ENCODE data around the gene BMERB1. TPM values are rescaled to one million over a fixed set of nuclear protein-coding genes. Genes with fewer than 3 reads are reported as not detected.
"Not testable (repeated sequence)": the region's sequence is repeated elsewhere in the genome, so short reads cannot be mapped to it uniquely, and the experiment has no call there.

BMERB1 gene
- total and polyA plus RNA-seq, 2 experiments from 2014 or later, result 17.3 to 28.1 TPM

GRCh38 chr16:15476971-15477370, 42.6 kb downstream of the BMERB1 start:
- H2AFZ ChIP-seq; ATAC-seq; H3K27ac ChIP-seq (ENCODE audit: low read depth); H3K4me3 ChIP-seq; H3K27ac Mint-ChIP-seq; H3K4me3 Mint-ChIP-seq; H3K4me1 ChIP-seq (ENCODE audit: insufficient read depth); H3K36me3 ChIP-seq (ENCODE audit: insufficient read depth); H3K27me3 Mint-ChIP-seq (ENCODE audit: insufficient read depth, low read depth, poor library complexity); H3F3A ChIP-seq (replicated peaks; ENCODE audit: low read depth); H3K79me2 ChIP-seq (replicated peaks; ENCODE audit: insufficient read depth); H3K4me2 ChIP-seq; DNase-seq (ENCODE audit: low spot score); H3K27me3 ChIP-seq (ENCODE audit: insufficient read depth); H3K9me2 ChIP-seq (ENCODE audit: insufficient read depth); H3K4me1 Mint-ChIP-seq; H4K20me1 ChIP-seq (replicated peaks; ENCODE audit: insufficient read depth): not testable (repeated sequence)
- peaks cover 18% of the 10 kb centered on the region; the same call in 2 of the 3 replicates for H3K36me3 Mint-ChIP-seq (ENCODE audit: low read depth)
- H3K9me3 Mint-ChIP-seq, result peaks cover 16% of the 10 kb centered on the region

GRCh38 chr16:15477802-15478201, 43.4 kb downstream of the BMERB1 start:
- H3F3A ChIP-seq (replicated peaks; ENCODE audit: low read depth), result no peaks in the 10 kb centered on the region
- Mint-ChIP-seq H3K27me3 (ENCODE audit: insufficient read depth, low read depth, poor library complexity) (peaks cover 4% of the 10 kb centered on the region), H3K36me3 (ENCODE audit: low read depth) (peaks cover 18% of the 10 kb centered on the region; the same call in 2 of the 3 replicates), H3K27ac (no peak overlapping the region), H3K9me3 (peaks cover 16% of the 10 kb centered on the region), H3K4me3 (no peak overlapping the region), H3K4me1 (peaks cover 6% of the 10 kb centered on the region; the same call in 2 of the 3 replicates)
- H3K4me3 ChIP-seq, result no peak overlapping the region
- DNase-seq (ENCODE audit: low spot score) (no peak), ATAC-seq (no peak)
- H4K20me1 ChIP-seq (replicated peaks; ENCODE audit: insufficient read depth), result no peaks in the 10 kb centered on the region
- peaks cover 7% of the 10 kb centered on the region; the same call in 1 of the 2 replicates for H3K79me2 ChIP-seq (replicated peaks; ENCODE audit: insufficient read depth)
- H2AFZ ChIP-seq, result no peak overlapping the region
- H3K36me3 ChIP-seq (ENCODE audit: insufficient read depth), result no peaks in the 10 kb centered on the region
- no peaks in the 10 kb centered on the region for H3K9me2 ChIP-seq (ENCODE audit: insufficient read depth)
- H3K4me2 ChIP-seq, result no peak overlapping the region
- H3K27me3 ChIP-seq (ENCODE audit: insufficient read depth), result no peaks in the 10 kb centered on the region
- no peak overlapping the region for H3K27ac ChIP-seq (ENCODE audit: low read depth)
- H3K4me1 ChIP-seq (ENCODE audit: insufficient read depth), result no peaks in the 10 kb centered on the region
- TF ChIP-seq ZNF331 (CRISPR knock-in tag; IDR thresholded peaks at IDR 0.05; ENCODE audit: low read depth) (no peak), EZH2 (IDR thresholded peaks at IDR 0.05; ENCODE audit: low read depth, unreplicated experiment) (no peak), ZNF114 (CRISPR knock-in tag; IDR thresholded peaks at IDR 0.05) (no peak), POLR2AphosphoS5 (IDR thresholded peaks at IDR 0.05; ENCODE audit: low read depth) (no peak), JUNB (IDR thresholded peaks at IDR 0.05; ENCODE audit: unreplicated experiment) (no peak), REST (IDR thresholded peaks at IDR 0.05; ENCODE audit: unreplicated experiment) (no peak), CREB1 (CRISPR knock-in tag; IDR thresholded peaks at IDR 0.05; ENCODE audit: low read depth) (no peak), NANOG (IDR thresholded peaks at IDR 0.05; ENCODE audit: borderline replicate concordance) (no peak), EZH2phosphoT487 (IDR thresholded peaks at IDR 0.05; ENCODE audit: unreplicated experiment) (no peak)
- TF ChIP-seq, protein P1, sequence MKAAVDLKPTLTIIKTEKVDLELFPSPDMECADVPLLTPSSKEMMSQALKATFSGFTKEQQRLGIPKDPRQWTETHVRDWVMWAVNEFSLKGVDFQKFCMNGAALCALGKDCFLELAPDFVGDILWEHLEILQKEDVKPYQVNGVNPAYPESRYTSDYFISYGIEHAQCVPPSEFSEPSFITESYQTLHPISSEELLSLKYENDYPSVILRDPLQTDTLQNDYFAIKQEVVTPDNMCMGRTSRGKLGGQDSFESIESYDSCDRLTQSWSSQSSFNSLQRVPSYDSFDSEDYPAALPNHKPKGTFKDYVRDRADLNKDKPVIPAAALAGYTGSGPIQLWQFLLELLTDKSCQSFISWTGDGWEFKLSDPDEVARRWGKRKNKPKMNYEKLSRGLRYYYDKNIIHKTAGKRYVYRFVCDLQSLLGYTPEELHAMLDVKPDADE (IDR thresholded peaks at IDR 0.05), result no peak
- TF ChIP-seq, protein P2, sequence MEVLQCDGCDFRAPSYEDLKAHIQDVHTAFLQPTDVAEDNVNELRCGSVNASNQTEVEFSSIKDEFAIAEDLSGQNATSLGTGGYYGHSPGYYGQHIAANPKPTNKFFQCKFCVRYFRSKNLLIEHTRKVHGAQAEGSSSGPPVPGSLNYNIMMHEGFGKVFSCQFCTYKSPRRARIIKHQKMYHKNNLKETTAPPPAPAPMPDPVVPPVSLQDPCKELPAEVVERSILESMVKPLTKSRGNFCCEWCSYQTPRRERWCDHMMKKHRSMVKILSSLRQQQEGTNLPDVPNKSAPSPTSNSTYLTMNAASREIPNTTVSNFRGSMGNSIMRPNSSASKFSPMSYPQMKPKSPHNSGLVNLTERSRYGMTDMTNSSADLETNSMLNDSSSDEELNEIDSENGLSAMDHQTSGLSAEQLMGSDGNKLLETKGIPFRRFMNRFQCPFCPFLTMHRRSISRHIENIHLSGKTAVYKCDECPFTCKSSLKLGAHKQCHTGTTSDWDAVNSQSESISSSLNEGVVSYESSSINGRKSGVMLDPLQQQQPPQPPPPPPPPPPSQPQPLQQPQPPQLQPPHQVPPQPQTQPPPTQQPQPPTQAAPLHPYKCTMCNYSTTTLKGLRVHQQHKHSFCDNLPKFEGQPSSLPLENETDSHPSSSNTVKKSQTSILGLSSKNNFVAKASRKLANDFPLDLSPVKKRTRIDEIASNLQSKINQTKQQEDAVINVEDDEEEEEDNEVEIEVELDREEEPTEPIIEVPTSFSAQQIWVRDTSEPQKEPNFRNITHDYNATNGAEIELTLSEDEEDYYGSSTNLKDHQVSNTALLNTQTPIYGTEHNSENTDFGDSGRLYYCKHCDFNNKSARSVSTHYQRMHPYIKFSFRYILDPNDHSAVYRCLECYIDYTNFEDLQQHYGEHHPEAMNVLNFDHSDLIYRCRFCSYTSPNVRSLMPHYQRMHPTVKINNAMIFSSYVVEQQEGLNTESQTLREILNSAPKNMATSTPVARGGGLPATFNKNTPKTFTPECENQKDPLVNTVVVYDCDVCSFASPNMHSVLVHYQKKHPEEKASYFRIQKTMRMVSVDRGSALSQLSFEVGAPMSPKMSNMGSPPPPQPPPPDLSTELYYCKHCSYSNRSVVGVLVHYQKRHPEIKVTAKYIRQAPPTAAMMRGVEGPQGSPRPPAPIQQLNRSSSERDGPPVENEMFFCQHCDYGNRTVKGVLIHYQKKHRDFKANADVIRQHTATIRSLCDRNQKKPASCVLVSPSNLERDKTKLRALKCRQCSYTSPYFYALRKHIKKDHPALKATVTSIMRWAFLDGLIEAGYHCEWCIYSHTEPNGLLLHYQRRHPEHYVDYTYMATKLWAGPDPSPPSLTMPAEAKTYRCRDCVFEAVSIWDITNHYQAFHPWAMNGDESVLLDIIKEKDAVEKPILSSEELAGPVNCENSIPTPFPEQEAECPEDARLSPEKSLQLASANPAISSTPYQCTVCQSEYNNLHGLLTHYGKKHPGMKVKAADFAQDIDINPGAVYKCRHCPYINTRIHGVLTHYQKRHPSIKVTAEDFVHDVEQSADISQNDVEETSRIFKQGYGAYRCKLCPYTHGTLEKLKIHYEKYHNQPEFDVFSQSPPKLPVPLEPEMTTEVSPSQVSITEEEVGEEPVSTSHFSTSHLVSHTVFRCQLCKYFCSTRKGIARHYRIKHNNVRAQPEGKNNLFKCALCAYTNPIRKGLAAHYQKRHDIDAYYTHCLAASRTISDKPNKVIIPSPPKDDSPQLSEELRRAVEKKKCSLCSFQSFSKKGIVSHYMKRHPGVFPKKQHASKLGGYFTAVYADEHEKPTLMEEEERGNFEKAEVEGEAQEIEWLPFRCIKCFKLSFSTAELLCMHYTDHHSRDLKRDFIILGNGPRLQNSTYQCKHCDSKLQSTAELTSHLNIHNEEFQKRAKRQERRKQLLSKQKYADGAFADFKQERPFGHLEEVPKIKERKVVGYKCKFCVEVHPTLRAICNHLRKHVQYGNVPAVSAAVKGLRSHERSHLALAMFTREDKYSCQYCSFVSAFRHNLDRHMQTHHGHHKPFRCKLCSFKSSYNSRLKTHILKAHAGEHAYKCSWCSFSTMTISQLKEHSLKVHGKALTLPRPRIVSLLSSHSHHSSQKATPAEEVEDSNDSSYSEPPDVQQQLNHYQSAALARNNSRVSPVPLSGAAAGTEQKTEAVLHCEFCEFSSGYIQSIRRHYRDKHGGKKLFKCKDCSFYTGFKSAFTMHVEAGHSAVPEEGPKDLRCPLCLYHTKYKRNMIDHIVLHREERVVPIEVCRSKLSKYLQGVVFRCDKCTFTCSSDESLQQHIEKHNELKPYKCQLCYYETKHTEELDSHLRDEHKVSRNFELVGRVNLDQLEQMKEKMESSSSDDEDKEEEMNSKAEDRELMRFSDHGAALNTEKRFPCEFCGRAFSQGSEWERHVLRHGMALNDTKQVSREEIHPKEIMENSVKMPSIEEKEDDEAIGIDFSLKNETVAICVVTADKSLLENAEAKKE (CRISPR knock-in tag; IDR thresholded peaks at IDR 0.05), result no peak
